Stimulated activated CD8-positive, alpha-beta memory T cell treated with anti-CD3 and anti-CD28 coated beads, Interleukin-15, amount 100 ng/mL, for 24 hours (primary cell): ENCODE data around the gene ZSCAN29.
"Not testable (repeated sequence)": the region's sequence is repeated elsewhere in the genome, so short reads cannot be mapped to it uniquely, and the experiment has no call there.

ENCODE experiments used
- DNase-seq: peaks from one replicate; pipeline ENCODE4 v3.0.0-alpha.2; 2020; ENCODE audit warnings: low read depth

Gene ZSCAN29

DNA sequence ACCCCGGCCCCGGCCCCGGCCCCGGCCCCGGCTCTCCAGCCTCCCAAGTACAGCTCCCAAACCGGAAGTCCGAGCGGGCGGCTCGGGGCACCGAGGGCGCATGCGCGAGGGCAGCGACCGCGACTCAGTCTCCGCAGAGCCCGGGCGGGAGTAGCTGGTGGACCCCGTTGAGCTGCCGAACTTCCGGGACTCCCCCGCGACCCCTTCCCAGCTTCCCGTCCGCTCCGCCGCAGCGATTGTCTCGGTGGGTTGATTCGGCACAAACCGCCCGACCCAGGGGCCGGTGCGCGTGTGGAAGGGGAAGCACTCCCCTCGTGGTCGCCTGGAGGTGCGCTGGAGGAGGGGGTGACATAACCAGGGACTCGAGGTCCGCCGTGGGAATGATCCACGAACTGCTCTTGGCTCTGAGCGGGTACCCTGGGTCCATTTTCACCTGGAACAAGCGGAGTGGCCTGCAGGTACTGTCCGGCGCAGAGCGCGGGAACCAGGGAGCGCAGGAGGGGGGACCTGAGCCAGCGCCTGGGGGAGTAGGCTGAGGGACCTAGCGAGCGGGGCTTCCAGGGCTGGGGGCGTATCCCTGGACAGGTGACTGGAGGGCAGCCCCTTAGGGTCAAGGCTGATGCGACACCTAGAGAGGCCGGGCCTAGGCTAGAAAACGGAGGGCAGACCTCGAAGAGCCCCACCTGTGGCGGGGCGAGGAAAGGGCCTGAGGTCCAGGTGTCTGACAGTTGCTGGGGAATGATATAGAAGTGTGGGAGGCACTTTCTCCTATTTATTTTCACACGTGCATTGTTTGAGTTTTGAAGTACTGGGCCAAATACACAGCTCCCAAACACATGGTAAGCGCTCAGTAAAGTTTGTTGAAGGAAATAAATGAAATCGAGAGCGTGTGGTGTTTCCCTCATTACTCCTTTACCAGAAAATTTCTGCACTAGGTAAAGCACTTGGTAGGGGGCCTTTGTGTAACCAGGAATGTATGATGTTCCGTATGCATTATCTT lies at the start of gene ZSCAN29, which contains the start of gene TUBGCP4:
ZSCAN29 (minus strand) TSS at position 69 of the 1,000 bp plus-strand sequence. CDS start 1,130 bp downstream, outside the sequence.
TUBGCP4 (plus strand) TSS at position 127 of the 1,000 bp plus-strand sequence; CDS start at position 381, 254 bp downstream.
- peak; percentile 59 for DNase-seq

DNA sequence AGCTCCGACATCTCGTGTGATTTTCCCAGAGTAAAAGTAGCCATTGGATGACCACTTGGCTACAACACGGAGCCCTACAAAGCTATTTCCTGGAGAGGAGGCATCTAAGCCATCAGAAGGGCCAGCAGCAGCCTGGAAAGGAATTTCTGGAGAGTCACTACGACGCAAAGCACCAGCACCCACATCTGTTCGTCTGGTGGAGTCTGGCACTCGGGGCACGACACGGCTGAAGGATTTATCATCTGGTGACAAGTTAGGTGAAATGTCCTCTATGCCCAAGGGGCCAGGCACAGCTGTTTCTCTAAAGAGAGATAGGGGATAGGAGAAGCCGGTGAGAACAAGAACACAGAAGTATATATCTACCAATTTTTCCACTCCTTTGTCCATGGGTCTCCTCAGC lies 49.6 kb upstream of the ZSCAN29 start:
- no peak for DNase-seq

DNA sequence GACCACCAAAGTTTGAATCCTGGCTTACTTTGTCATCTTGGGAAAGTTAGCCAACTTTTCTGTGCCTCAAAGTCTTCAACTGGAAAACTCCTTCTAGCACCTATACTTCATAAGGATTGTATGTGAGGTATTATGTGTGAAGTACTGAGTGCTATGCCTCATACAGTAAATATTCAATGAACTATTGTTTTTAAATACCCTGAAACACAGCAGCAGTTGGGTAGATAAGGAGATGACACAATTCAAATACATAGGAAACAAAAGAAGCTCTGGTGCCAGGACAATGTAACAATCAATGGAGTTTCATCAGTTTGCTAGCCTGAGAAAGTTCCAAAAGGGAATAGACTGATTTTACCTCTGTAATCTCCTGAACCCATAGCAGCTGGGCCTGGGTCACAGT lies 43.4 kb upstream of the ZSCAN29 start:
- no peak for DNase-seq

DNA sequence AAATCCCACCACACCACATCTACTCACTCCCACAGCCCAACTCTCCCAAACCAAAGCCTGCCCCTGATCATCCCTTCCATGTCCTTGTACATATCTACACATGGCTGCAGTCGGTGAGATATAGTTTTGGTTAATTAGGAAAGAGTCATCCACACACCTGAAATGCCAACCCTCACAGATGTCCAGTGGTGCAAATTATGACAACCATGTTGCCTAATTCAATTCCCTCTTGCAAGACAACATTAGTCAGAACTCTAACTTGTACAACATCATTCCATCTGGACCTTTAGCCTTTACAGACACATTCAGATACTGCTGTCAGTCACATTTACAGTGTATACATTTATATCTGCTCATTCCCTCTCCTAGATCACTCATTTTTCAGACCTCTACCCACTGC lies 41.3 kb upstream of the ZSCAN29 start:
- DNase-seq = no peak

DNA sequence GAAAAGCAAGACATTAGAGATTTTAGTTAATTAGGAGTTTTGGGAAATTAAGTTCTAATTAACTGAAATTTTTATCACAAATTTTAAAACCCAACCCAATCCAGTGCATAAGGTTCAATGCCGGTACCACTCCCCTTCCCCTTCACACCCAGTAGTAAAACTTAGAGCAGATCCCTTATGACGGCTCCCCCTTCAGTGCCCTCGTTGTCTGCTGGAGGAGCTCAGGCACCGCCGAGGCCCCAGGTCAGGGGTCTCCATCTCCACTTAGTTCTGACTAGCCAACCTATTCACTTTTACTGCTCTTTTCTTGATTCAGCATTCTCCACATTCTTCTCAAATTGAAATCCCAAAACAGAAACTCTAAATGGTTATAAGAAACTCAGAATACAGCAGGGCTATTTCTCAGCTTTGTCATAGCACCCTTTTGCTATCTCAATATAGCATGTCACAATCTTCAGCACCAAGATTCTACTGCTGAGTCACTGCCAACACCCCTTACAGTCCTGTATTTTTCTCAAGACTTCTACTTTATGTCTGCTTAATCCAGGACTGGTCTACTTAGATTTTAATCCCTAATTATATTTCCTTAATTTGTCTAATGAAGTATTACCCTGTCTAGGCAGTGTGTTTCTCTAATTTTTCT lies 39.9 kb upstream of the ZSCAN29 start:
- no peak for DNase-seq

DNA sequence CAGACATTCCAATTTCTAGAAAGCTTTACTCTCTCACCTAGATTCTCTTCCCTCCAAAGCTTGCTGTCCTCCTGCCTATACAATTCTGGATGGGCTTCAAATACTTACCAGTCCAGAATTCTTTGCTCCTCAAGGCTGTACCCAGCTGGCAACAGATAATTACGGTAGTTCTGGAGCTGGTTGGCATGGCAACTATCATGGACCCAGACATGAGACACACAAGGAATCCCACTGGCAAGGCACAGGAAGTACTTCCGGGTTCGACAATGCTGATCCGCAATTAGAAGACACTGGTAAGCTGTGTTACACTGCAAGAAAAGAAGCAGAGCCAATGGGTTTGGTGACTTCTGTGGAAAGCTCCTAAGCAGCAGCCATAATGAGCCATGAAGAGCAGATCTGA lies 37.9 kb upstream of the ZSCAN29 start:
- no peak for DNase-seq

DNA sequence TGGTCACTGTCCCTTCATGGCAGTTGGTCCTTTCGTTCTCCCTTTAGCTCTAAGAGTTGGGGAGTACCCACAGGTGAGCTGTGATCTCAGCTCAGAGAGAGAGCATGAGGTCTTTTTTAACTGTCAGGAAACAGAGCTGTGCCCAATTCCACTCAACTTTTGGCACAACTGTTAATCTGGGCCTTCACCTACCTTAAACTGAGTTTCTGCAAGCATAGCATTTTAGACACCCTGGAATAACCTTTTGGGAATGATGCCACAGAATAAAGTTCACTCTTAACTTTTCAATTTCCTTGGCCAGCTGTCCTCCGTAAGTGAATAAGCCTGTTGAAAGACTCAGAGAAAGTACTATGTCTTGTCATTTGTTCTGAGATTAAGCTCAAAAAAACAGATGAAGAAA lies 36.0 kb upstream of the ZSCAN29 start:
- no peak for DNase-seq

DNA sequence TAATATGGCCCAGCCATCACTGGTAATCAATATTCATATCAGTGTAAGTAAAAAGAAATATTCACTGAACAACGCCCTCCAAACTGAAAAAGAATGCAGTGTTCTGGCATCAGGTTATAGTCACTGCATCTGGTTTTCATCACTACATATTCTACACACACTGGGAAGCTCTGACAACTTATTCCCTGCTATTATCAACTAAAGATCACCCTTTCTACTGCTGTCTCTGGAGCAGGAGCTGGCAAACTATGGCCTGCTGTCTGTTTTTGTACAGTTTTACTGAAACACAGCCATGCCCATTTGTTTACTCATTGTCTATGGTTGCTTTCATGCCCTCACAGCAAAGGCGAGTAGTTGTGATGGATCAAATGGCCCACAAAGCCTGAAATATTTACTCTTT lies 35.3 kb upstream of the ZSCAN29 start:
- no peak for DNase-seq

DNA sequence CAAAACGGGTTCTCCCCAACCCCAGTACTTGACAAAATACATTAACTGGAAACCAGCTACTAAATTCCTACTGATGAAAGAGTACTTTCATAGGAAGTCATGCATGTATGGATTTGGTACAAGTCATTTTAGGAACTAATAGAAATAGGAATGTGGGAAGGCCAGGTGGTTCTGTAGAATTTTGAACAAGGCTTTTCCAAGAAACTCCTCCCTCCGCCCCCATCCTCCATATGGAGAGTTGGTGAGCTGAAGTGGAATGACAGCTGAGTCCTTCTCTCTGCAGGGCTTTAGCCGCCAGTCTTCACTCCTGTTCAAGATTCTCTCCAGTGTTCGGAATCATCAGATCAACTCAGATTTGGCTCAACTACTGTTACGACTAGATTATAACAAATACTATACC lies 33.3 kb upstream of the ZSCAN29 start:
- no peak for DNase-seq

DNA sequence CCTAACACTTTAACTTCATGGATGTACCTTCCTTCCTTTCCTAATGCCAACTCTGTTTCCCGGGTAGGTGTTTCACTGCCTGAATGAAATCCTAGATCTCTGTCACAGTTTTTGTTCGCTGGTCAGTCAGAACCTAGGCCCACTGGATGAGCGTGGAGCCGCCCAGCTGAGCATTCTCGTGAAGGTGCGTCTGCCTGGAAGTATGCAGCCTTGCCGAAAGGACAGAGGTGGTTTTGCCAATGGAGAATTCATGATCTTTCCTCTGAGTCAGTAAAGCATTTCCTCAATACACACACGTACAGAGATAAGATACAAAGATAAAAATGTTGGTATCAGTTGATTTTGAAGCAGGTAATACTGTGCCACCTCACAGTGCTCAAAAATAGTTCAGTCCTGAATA lies 32.8 kb upstream of the ZSCAN29 start:
- no peak for DNase-seq

DNA sequence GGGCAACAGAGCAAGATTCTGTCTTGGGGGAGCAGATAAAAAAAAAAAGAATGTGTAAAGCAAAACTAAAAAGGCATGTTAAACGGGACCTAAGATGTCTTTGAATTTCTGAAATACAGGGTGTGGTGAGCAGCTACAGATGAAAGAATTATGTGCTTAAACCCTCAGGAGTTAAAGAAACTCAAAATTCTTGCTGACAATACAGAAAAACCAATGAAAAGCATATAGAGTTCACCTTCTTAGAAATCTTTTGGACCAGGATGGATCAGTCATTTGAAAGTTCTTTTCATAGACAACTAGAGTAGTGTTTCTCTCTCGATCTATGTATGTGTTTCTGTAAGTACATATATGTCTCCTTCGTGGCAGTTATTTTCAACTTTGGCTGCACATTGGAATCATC lies 31.4 kb upstream of the ZSCAN29 start:
- DNase-seq = no peak

DNA sequence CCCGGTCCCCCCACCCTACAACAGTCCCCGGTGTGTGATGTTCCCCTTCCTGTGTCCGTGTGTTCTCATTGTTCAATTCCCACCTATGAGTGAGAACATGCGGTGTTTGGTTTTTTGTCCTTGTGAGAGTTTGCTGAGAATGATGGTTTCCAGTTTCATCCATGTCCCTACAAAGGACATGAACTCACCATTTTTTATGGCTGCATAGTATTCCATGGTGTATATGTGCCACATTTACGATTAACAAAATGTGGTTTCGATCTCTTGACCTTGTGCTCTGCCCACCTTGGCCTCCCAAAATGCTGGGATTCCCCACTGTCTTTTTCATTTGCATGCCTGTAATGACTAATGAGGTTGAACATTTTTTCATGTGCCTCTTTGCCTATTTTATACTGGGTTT lies 22.7 kb upstream of the ZSCAN29 start:
- DNase-seq = not testable (repeated sequence)

DNA sequence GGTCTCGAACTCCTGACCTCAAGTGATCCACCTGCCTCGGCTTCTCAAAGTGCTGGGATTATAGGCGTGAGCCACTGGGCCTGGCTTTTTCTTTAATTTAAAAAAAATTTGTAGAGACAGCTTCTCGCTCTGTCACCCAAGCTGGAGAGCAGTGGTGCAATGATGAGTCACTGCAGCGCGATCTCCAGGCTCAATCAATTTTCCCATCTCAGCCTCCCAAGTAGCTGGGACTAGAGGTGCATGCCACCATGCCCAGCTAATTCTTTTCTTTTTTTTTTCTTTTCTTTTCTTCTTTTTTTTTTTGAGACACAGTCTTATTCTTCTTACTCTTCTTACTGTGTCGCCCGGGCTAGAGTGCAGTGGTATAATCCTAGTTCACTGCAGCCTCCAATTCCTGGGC lies 19.9 kb upstream of the ZSCAN29 start:
- DNase-seq = no peak

DNA sequence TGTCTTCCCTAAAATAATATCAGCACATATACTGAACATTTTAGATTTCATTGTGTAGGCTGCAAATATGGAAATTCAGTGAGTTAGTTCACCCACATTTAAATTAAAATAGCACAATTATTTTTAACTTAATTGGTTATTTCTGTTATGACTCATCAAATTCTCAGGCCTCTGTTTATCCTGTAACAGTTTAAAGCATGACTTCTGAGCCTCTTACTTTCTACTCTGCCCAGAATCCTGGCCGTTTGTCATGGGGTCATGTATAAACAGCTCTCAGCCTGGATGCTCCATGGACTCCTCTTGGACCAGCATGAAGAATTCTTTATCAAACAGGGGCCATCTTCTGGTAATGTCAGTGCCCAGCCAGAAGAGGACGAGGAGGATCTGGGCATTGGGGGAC lies 12.2 kb upstream of the ZSCAN29 start:
- no peak for DNase-seq

DNA sequence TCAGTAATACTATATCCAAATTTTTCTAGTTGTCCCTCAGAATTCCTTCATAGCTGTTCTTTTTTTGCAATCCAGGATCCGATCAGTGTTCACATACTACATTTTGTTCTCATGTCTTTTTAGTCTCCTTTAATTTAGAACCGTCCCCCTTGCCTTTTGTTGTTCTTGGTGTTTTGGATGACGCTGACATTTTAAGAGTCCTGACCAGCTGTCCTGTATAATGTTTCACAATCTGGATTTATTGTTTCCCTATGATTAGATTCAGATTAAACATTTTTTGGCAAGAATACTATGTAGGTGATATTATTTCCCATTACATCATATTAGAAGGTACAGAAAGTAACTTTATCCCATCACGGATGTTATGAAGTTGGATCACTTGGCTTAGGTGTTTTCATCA lies 11.5 kb upstream of the ZSCAN29 start:
- no peak for DNase-seq

DNA sequence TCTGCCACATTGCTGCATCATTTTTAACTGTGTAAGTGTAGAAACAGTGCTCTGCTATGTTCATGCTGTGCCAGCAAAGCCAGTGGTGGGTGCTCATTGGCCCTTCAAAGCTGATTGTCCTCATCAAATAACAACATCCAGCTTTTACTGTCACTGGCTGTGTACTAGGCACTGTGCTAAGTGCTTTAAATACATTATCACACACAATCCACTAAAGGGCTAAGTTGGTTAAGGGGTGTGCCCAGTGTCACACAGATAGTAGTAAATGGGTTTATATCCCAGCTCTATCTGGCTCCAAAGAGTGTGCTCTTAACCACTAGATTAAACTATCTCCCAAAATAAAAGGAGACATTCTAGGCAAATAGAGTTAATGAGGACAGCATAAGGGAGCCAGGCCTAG lies 7.8 kb upstream of the ZSCAN29 start:
- DNase-seq = no peak

DNA sequence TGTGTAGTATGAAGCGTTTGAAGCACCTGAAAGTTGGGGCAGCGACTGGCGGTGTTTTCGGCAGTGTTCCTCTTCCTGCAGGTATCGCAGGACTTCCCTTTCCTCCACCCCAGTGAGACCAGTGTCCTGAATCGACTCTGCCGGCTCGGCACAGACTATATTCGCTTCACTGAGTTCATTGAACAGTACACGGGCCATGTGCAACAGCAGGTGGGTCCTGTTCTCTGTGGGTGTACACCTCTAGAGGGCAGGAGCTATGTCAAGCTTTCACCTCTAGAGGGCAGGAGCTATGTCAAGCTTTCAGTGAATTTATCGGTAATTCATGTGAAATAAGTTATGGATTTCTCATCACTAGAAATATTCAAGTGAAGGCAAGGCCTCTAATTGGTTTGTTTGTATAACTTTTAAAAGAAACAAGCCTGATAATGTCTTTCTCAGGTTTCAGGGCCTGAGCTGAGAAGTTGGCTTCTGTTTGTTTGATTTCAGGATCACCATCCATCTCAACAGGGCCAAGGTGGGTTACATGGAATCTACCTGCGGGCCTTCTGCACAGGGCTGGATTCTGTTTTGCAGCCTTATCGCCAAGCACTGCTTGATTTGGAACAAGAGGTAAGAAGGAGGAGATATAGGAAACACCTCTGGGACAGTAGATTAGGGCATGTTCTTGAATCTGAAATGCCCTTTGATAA lies 5.3 kb upstream of the ZSCAN29 start:
- DNase-seq = no peak

DNA sequence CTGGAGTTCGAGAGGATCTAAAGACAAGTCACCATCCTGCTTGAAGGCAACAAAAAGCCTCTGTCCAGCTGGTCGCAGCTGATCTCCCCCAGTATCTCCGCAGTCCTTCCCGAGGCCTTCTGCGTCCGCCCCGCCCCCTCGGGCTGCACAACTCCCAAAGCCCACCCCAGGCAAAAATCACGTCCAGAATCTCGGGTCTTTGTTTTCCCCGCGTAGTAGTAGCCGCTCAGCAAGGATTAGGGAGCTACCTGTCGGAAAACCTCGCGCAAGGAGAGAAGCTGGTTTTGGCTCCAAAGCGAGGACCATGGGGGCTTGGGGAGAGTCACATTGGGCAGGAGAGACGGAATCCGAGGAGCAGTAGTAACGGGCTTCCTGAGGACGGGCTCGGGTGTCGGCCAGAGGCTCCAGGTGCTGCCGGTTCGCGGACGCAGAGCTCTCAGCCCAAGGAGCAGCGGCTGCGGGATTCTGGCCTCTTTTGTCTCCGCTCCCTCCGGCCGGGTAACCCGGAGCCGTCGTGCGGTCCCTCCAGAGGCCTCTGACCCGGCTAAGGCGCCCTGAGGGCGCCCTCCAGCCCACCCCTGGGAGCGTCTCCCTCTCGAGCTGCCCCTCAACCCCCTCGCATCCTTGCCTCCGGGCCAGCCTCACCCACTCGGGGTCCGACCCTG lies 401 bp downstream of the ZSCAN29 start:
- DNase-seq = no peak

DNA sequence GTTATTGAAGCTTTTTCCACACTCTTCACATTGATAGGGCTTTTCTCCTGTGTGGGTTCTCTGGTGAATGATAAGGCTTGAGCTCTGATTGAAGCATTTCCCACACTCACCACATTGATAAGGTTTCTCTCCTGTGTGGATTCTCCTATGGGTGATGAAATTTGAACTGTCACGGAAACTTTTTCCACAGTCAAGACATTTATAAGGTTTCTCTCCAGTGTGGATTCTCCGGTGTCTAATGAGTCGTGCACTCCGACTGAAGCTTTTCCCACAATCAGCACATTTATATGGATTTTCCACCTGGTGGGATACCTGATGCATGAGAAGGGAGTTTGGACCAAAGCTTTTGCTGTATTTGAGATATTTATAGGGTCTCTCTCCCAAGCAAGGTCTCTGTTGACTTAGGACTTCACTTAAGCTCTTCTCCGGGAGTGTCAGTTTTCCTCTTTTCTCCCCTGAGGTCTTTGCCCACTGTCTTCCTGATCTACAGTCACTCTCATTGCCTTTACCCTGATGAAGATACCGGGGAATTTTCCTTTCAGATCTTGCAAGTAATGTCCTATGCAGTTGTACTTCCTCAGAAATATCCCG lies 9.4 kb downstream of the ZSCAN29 start:
- no peak for DNase-seq

DNA sequence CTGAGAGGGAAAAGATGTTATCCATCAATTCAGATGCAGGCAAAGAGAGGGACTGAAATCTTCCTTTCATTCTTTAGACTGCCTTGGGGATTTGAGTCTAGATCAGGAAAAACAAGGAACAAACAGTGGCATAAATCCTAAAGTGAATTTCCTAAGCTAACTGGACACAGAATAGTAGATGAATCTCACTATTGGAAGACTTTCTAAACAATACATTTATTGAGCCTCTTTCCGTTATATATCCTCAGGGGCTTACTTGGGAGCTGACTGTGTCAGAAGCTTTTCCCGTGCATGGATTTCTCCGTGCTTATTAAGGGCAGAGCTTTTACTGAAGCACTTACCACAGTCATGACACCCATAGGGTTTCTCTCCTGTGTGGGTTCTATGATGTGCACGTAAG lies 10.0 kb downstream of the ZSCAN29 start:
- no peak for DNase-seq

DNA sequence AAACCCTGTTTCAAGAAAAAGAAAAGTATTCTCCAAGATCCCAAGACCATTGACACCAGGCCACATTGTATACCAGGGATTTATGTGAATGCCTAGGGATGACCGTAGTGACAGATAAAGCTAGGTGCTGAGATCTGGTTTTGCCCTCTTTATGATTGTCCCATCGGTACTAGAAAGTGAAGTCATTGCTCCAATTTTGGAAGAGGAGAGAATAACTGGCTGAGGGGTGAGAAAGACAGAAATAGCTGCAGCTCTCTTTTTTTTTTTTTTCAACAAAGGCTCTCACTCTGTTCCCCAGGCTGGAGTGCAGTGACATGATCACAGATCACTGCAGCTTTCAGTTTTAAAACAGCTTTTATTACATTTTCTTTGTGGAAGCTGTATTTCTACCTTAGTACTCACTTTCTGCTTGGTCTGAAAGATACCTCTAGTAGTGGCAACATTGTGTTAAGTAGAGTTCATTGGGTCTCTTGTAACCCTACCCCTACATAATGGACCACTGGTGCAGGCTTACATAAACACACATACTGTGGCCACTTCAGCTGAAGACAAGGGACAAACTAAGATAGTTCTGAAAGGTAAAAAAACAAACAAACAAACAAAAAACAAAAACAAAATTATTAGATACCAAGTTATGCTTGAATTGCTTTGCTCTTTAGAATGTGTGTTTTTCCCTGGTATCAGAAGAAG lies 18.0 kb downstream of the ZSCAN29 start:
- no peak for DNase-seq
